ENCODE data around the gene ADAMTS7.

DNA sequence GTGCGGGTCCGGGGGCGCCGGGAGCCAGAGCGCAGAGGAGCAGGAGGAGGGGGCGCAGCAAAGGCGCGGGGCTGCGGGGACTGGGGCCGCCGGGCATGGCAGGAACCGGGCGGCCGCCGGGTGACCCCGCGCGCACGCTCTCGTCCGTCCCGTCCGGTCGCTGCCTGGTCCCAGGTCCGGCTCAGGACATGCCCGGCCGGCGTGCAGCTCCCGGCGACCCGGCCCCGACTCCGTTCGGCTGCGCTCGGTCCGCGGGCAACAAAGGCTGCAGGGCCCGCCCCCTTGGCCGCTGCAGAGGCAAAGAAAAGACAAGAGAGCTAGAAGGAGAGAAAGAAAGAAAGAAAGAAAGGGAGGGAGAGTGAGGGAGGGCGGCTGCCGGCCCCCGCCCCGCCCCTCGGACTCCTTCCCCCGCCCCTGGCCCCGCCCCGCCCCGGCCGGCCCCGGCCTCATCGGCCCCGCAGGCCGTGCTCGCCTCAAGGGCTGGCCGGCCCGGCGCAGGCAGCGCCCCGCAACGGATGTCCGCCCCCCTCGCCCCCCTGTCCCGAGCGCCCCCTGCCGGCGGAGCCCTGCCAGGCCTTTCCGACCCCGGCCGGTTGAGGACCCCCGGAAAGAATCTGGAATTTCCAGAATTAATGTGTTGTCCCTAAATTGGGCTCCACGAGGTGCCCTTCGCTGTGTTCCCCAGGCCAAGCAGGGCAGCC is at the start of gene ADAMTS7:
- TF ChIP-seq, protein P1, sequence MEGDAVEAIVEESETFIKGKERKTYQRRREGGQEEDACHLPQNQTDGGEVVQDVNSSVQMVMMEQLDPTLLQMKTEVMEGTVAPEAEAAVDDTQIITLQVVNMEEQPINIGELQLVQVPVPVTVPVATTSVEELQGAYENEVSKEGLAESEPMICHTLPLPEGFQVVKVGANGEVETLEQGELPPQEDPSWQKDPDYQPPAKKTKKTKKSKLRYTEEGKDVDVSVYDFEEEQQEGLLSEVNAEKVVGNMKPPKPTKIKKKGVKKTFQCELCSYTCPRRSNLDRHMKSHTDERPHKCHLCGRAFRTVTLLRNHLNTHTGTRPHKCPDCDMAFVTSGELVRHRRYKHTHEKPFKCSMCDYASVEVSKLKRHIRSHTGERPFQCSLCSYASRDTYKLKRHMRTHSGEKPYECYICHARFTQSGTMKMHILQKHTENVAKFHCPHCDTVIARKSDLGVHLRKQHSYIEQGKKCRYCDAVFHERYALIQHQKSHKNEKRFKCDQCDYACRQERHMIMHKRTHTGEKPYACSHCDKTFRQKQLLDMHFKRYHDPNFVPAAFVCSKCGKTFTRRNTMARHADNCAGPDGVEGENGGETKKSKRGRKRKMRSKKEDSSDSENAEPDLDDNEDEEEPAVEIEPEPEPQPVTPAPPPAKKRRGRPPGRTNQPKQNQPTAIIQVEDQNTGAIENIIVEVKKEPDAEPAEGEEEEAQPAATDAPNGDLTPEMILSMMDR (IDR thresholded peaks at IDR 0.05) = peak; percentile 86
- TF ChIP-seq KDM5A (IDR thresholded peaks at IDR 0.05) (no peak), EP300 (IDR thresholded peaks at IDR 0.05) (no peak; a peak in 1 of 5 replicates), POLR2A (IDR thresholded peaks at IDR 0.05; ENCODE audit: low read length) (peak; percentile 4; the same call in 1 of the 2 replicates), RCOR1 (IDR thresholded peaks at IDR 0.05; ENCODE audit: low read depth, low read length) (no peak)

All from A549 (cell line).